Gastrocnemius medialis (tissue), 4 donors: ENCODE data around the gene PIWIL4. TPM values are rescaled to one million over a fixed set of nuclear protein-coding genes. Genes with fewer than 3 reads are reported as not detected.
"Not testable (repeated sequence)": the region's sequence is repeated elsewhere in the genome, so short reads cannot be mapped to it uniquely, and the experiment has no call there.

Source experiments
- ATAC-seq, 2 donors: fragments of 150-250 bp; one replicate each; pipeline ENCODE4 v1.9.1; 2016
- DNase-seq, 2 donors: peaks; one replicate each; pipeline ENCODE4 v3.0.0-alpha.2; 2019
- H3K27ac ChIP-seq, 4 donors: fragments of 200-600 bp; sonication (generic); 1 replicate in 1 of 4; 2 replicates in 3 of 4; pipeline ENCODE4 v1.5.1; 2016 to 2018; ENCODE audit warnings: mild to moderate bottlenecking in 2 of 4, moderate library complexity in 1 of 4
- H3K27me3 ChIP-seq, 3 donors: fragments of 200-600 bp; sonication (generic) in 2 of 3; 1 replicate in 1 of 3; 2 replicates in 2 of 3; pipeline versions ENCODE4 v1.5.1 to v1.6.0; 2016 to 2019; ENCODE audit warnings: mild to moderate bottlenecking in 1 of 3, moderate library complexity in 1 of 3
- H3K36me3 ChIP-seq, 2 donors: fragments of 200-600 bp; sonication (generic) in 1 of 2; one replicate each; pipeline ENCODE4 v1.5.1; 2017 to 2018
- H3K4me1 ChIP-seq, 2 donors: fragments of 200-600 bp; sonication (generic) in 1 of 2; one replicate each; pipeline ENCODE4 v1.5.1; 2016 to 2017; ENCODE audit warnings: mild to moderate bottlenecking in 2 of 2
- H3K4me3 ChIP-seq, 4 donors: fragments of 200-600 bp; sonication (generic) in 3 of 4; 1 replicate in 1 of 4; 2 replicates in 3 of 4; pipeline ENCODE4 v1.5.1; 2016 to 2019; ENCODE audit warnings: mild to moderate bottlenecking in 2 of 4
- H3K9me3 ChIP-seq, 3 donors: fragments of 200-600 bp; sonication (generic) in 2 of 3; 1 replicate in 1 of 3; 2 replicates in 2 of 3; pipeline ENCODE4 v1.5.1; 2016 to 2019
- CTCF ChIP-seq, 5 experiments: fragments of 450-650 bp in 3 of 5; fragments of 200-600 bp in 2 of 5; sonication (generic) in 2 of 5; IDR thresholded peaks in 4 of 5; conservative IDR thresholded peaks in 1 of 5; 1 replicate in 4 of 5; 2 replicates in 1 of 5; pipeline ENCODE4 v1.5.1; 2016 to 2019; ENCODE audit warnings: antibody characterized with exemption in 5 of 5, mild to moderate bottlenecking in 3 of 5, moderate library complexity in 3 of 5
- POLR2A ChIP-seq, 2 donors: fragments of 450-650 bp; IDR thresholded peaks; one replicate each; pipeline ENCODE4 v1.6.1; 2017; ENCODE audit warnings: antibody characterized with exemption in 2 of 2, mild to moderate bottlenecking in 2 of 2, moderate library complexity in 2 of 2
- in situ Hi-C, 4 donors: fragments of 200-750 bp; cut with MboI; loops; one replicate each; pipeline versions ENCODE4 v1.15.0 to v1.8.0; 2017; ENCODE audit warnings: low sequenced_read_pairs in 4 of 4
- intact Hi-C: fragments of 100-400 bp; cut with DNase I; formaldehyde crosslinking; loops from one replicate; pipeline ENCODE4 v1.15.1; 2023; ENCODE audit warnings: low total_unique reads
- total RNA-seq, 4 donors: library from RNA; depleted of rRNA; stranded (reverse); fragments of >200 nt; gene quantifications; one replicate each; pipeline versions ENCODE4 v1.1.0 to v1.2.3, GENCODE V29; 2016

PIWIL4 gene
- total RNA-seq, 4 donors from 2014 or later, result 0.70 to 2.1 (median 1.3) TPM

- Histone ChIP-seq H3K4me3 (no peak overlapping the region), H3K9me3 (no peaks in the 10 kb centered on the region), H3K4me1 (peaks cover 12 to 19% of the 10 kb centered on the region in 2 donors), H3K27me3 (no peaks in the 10 kb centered on the region), H3K36me3 (no peaks in the 10 kb centered on the region), H3K27ac (peak overlapping the region in 2 of 4 donors; percentile 5 to 53)
- DNase-seq, result no peak
- intact Hi-C loops, result no loop called here
- in situ Hi-C loops, result no loop called here
- no peak for TF ChIP-seq CTCF (IDR thresholded peaks at IDR 0.05 in 4 of 5, conservative IDR thresholded peaks at IDR 0.05 in 1 of 5)
- no peak for TF ChIP-seq POLR2A (IDR thresholded peaks at IDR 0.05)
- peak; percentile 73 to 79 for ATAC-seq
These were observed 71.8 kb downstream of the PIWIL4 start for GRCh38 chr11:94638902-94639373.

- in situ Hi-C loops (no loop called here), intact Hi-C loops (no loop called here)
- no peaks in the 10 kb centered on the region for H3K36me3 ChIP-seq
- H3K4me1 ChIP-seq, result peaks cover 12 to 19% of the 10 kb centered on the region in 2 donors
- no peaks in the 10 kb centered on the region for H3K27me3 ChIP-seq
- no peak overlapping the region for H3K27ac ChIP-seq
- H3K9me3 ChIP-seq, result no peaks in the 10 kb centered on the region
- no peak for DNase-seq
- no peak overlapping the region for H3K4me3 ChIP-seq
- TF ChIP-seq POLR2A (IDR thresholded peaks at IDR 0.05) (no peak), CTCF (IDR thresholded peaks at IDR 0.05 in 4 of 5, conservative IDR thresholded peaks at IDR 0.05 in 1 of 5) (no peak)
- no peak for ATAC-seq
These were observed 72.9 kb downstream of the PIWIL4 start for GRCh38 chr11:94639901-94640721.

DNA sequence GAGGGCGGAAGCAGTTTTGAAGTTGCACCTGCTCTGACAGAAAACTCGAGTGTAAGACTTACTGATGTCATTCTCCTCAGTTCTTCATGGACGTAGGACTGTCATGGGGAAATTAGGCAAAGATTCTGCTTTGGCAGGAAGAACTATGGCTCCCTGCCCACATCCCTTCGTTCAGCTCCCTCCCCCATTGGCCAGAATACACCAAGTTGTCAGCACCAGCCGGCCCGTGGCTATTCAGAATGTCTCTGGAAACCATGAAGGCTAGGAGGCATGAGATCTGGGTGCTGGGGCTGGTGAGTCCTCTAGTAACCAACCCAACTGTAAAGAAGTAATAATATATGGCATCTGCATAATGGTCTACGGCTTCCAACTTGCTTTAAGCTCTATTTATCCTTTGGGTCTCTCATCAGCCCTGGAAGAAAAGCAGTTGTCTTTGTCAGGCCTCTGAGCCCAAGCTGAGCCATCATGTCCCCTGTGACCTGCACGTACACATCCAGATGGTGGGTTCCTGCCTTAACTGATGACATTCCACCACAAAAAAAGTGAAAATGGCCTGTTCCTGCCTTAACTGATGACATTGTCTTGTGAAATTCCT is 74.1 kb downstream of the PIWIL4 start:
- Histone ChIP-seq H3K9me3 (no peaks in the 10 kb centered on the region), H3K27ac (no peak overlapping the region), H3K4me3 (no peak overlapping the region), H3K27me3 (no peaks in the 10 kb centered on the region), H3K4me1 (peaks cover 12 to 19% of the 10 kb centered on the region in 2 donors), H3K36me3 (no peaks in the 10 kb centered on the region)
- in situ Hi-C loops, result no loop called here
- no peak for TF ChIP-seq CTCF (IDR thresholded peaks at IDR 0.05 in 4 of 5, conservative IDR thresholded peaks at IDR 0.05 in 1 of 5)
- TF ChIP-seq POLR2A (IDR thresholded peaks at IDR 0.05), result no peak
- ATAC-seq (peak in 1 of 2 donors; percentile 42), DNase-seq (peak in 1 of 2 donors; percentile 16)
- intact Hi-C loops, result no loop called here

GRCh38 chr11:94643186-94643585 is 76.0 kb downstream of the PIWIL4 start:
- H3K36me3 ChIP-seq, in situ Hi-C loops, H3K27me3 ChIP-seq, ATAC-seq, H3K9me3 ChIP-seq, intact Hi-C loops, H3K4me3 ChIP-seq, H3K27ac ChIP-seq, DNase-seq: not testable (repeated sequence)
- H3K4me1 ChIP-seq, result peaks cover 9 to 12% of the 10 kb centered on the region in 2 donors

DNA sequence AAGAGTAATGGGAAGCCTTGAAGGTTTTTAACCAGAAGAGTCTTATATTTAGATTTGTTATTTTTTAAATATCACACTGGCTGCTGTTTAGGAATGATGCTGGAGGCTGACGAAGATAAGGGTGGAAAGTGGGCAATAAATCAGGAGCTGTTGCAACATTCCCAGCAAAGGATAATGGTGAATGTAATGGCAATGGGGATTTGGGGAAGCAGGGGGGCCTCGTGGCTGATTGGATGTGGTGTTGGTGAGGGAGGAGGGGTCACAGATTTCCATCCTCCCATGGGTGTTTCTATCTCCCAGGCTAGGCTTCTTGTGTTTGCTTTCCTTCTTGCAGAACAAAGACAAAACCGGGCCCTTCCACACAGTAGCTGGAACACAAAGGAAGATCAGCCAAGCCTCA is 80.8 kb downstream of the PIWIL4 start:
- no peaks in the 10 kb centered on the region for H3K9me3 ChIP-seq
- intact Hi-C loops, result no loop called here
- no peak overlapping the region for H3K27ac ChIP-seq
- no peaks in the 10 kb centered on the region for H3K27me3 ChIP-seq
- peaks cover 12 to 14% of the 10 kb centered on the region in 2 donors for H3K4me1 ChIP-seq
- in situ Hi-C loops, result no loop called here
- ATAC-seq, result no peak
- H3K36me3 ChIP-seq, result no peaks in the 10 kb centered on the region
- H3K4me3 ChIP-seq, result no peak overlapping the region
- DNase-seq, result no peak
- TF ChIP-seq CTCF (IDR thresholded peaks at IDR 0.05 in 4 of 5, conservative IDR thresholded peaks at IDR 0.05 in 1 of 5) (no peak), POLR2A (IDR thresholded peaks at IDR 0.05) (no peak)
